SH-SY5Y (cell line): ENCODE measurements around the gene LGI2.

Experiments used
- GATA2 ChIP-seq: IDR thresholded peaks from 2 replicates; pipeline ENCODE4 v1.6.1; 2011; ENCODE audit warnings: mild to moderate bottlenecking, low read depth, low read length
- GATA3 ChIP-seq: IDR thresholded peaks from 2 replicates; pipeline ENCODE4 v1.6.1; 2011; ENCODE audit warnings: low read depth, mild to moderate bottlenecking, low read length, moderate library complexity

Gene LGI2

GRCh38 chr4:25020236-25020635, 10.5 kb downstream of the LGI2 start:
- no peak for TF ChIP-seq GATA2
- TF ChIP-seq GATA3 = no peak

GRCh38 chr4:25019501-25019900, 11.2 kb downstream of the LGI2 start:
- TF ChIP-seq GATA3 = no peak
- TF ChIP-seq GATA2 = no peak

GRCh38 chr4:25015012-25015411, 15.7 kb downstream of the LGI2 start:
- TF ChIP-seq GATA3 = no peak

- no peak for TF ChIP-seq GATA3
- TF ChIP-seq GATA2 = no peak
Observed at GRCh38 chr4:25013756-25014661, 16.7 kb downstream of the LGI2 start.

- TF ChIP-seq GATA3 (no peak), GATA2 (no peak)
Observed at GRCh38 chr4:25012655-25013054, 18.1 kb downstream of the LGI2 start.

- TF ChIP-seq GATA3 (no peak), GATA2 (no peak)
Observed at GRCh38 chr4:25011135-25011866, 19.4 kb downstream of the LGI2 start.

- TF ChIP-seq GATA2 = no peak
- TF ChIP-seq GATA3 = no peak
Observed at GRCh38 chr4:25007598-25007997, 23.1 kb downstream of the LGI2 start.

- TF ChIP-seq GATA3 (no peak), GATA2 (no peak)
Observed at GRCh38 chr4:25002681-25003080, 28.1 kb downstream of the LGI2 start.

GRCh38 chr4:25001509-25001908, 29.2 kb downstream of the LGI2 start:
- no peak for TF ChIP-seq GATA2
- TF ChIP-seq GATA3 = no peak

- no peak for TF ChIP-seq GATA2
Observed at GRCh38 chr4:25000639-25001038, 30.1 kb downstream of the LGI2 start.

- TF ChIP-seq GATA3 = no peak
Observed at GRCh38 chr4:24999392-25000089, 31.2 kb downstream of the LGI2 start.

GRCh38 chr4:24995346-24995919, 35.3 kb downstream of the LGI2 start:
- TF ChIP-seq GATA3 (no peak), GATA2 (no peak)

- no peak for TF ChIP-seq GATA3
- no peak for TF ChIP-seq GATA2
Observed at GRCh38 chr4:24993551-24994080, 37.1 kb downstream of the LGI2 start.

- TF ChIP-seq GATA2 (no peak), GATA3 (no peak)
Observed at GRCh38 chr4:24992968-24993367, 37.8 kb downstream of the LGI2 start.
